NB4 (cell line): ENCODE results near the gene YBEY.

ENCODE experiments used
- CTCF ChIP-seq: IDR thresholded peaks from one replicate; pipeline ENCODE4 v1.5.1; 2012; ENCODE audit warnings: low read depth, low read length
- MAX ChIP-seq: IDR thresholded peaks from 2 replicates; pipeline ENCODE4 v1.6.1; 2011; ENCODE audit warnings: low read depth, low read length
- MYC ChIP-seq: IDR thresholded peaks from 2 replicates; pipeline ENCODE4 v1.6.1; 2011; ENCODE audit warnings: low read depth, low read length
- POLR2A ChIP-seq: IDR thresholded peaks from 2 replicates; pipeline ENCODE4 v1.6.1; 2011; ENCODE audit warnings: mild to moderate bottlenecking; ENCODE audit not compliant: insufficient read length; ENCODE audit errors: extremely low read depth

GRCh38 chr21:46273341-46273740 is 12.8 kb upstream of the YBEY start:
- TF ChIP-seq CTCF (no peak), POLR2A (no peak), MAX (no peak), MYC (no peak)
